Measurements from ENCODE around the gene ACTN1. TPM values are rescaled to one million over a fixed set of nuclear protein-coding genes. Genes with fewer than 3 reads are reported as not detected.

The ACTN1 gene
- total RNA-seq, 1 donor from 2014 or later, result 209 TPM

DNA sequence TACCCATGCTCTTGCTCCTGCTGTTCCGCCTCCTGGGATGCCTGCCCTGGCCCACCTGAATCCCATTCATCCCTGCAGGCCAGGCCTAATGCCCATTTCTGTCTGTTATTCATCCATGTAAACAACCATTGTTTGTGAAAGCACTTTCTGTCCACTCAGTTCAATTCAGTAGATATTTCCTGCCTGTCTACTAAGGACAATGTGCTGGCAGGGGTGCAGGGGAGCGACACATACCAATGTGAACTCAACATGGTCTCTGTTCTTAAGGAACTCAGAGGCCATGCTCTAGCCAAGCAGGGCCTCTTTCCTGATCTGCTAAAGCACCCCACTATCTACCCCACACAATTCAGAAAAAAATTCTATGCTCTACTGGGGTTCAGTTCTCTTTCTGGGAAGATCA is 97.7 kb downstream of the ACTN1 start:
- no peak overlapping the region for H3K27ac ChIP-seq
- DNase-seq (ENCODE audit: extremely low spot score in 2 of 2), result no peak
- no peaks in the 10 kb centered on the region for H3K4me1 ChIP-seq
- TF ChIP-seq POLR2AphosphoS5 (IDR thresholded peaks at IDR 0.05; ENCODE audit: insufficient read depth in 1 of 2, low read depth in 1 of 2), result no peak
- TF ChIP-seq POLR2A (IDR thresholded peaks at IDR 0.05), result no peak
- TF ChIP-seq, protein P1, sequence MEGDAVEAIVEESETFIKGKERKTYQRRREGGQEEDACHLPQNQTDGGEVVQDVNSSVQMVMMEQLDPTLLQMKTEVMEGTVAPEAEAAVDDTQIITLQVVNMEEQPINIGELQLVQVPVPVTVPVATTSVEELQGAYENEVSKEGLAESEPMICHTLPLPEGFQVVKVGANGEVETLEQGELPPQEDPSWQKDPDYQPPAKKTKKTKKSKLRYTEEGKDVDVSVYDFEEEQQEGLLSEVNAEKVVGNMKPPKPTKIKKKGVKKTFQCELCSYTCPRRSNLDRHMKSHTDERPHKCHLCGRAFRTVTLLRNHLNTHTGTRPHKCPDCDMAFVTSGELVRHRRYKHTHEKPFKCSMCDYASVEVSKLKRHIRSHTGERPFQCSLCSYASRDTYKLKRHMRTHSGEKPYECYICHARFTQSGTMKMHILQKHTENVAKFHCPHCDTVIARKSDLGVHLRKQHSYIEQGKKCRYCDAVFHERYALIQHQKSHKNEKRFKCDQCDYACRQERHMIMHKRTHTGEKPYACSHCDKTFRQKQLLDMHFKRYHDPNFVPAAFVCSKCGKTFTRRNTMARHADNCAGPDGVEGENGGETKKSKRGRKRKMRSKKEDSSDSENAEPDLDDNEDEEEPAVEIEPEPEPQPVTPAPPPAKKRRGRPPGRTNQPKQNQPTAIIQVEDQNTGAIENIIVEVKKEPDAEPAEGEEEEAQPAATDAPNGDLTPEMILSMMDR (IDR thresholded peaks at IDR 0.05), result no peak
- H3K9me3 ChIP-seq, result no peaks in the 10 kb centered on the region
- peaks cover 0 to 70% of the 10 kb centered on the region in 2 donors for H3K36me3 ChIP-seq
- H3K4me3 ChIP-seq, result no peak overlapping the region
- H3K27me3 ChIP-seq, result no peaks in the 10 kb centered on the region
- intact Hi-C loops (cut with DNase I), result no loop called here

DNA sequence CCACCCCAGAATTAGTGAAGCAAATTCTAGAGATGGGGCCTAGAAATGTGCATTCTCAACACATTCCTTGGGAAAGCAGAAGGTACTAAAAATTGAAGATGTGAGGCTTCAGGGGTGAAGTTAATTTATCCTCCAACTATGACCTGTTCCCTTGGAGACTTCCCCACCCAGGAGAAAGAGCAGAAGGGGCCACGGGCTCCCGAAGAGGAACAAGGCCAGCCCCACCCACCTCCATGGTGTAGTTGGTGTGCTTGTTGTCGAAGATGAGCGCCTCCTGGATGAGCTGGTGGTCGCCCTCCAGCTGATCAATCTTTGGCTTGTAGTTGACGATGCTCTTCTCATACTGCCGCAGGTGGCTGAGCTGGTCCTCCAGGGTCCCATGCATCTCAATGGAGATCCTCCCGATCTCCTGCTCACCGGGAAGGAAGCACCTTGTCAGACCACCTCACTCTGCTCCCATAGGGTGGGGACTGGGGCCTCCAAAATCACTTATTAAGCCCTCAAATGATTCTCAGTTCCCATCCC is 98.5 kb downstream of the ACTN1 start:
- TF ChIP-seq POLR2AphosphoS5 (IDR thresholded peaks at IDR 0.05; ENCODE audit: insufficient read depth in 1 of 2, low read depth in 1 of 2) (no peak), POLR2A (IDR thresholded peaks at IDR 0.05) (no peak)
- H3K27me3 ChIP-seq, result no peaks in the 10 kb centered on the region
- H3K4me3 ChIP-seq, result no peak overlapping the region
- DNase-seq (ENCODE audit: extremely low spot score in 2 of 2), result no peak
- intact Hi-C loops (cut with DNase I), result no loop called here
- H3K36me3 ChIP-seq, result peaks cover 0 to 76% of the 10 kb centered on the region in 2 donors
- H3K4me1 ChIP-seq, result no peaks in the 10 kb centered on the region
- H3K9me3 ChIP-seq, result no peaks in the 10 kb centered on the region
- no peak overlapping the region for H3K27ac ChIP-seq

DNA sequence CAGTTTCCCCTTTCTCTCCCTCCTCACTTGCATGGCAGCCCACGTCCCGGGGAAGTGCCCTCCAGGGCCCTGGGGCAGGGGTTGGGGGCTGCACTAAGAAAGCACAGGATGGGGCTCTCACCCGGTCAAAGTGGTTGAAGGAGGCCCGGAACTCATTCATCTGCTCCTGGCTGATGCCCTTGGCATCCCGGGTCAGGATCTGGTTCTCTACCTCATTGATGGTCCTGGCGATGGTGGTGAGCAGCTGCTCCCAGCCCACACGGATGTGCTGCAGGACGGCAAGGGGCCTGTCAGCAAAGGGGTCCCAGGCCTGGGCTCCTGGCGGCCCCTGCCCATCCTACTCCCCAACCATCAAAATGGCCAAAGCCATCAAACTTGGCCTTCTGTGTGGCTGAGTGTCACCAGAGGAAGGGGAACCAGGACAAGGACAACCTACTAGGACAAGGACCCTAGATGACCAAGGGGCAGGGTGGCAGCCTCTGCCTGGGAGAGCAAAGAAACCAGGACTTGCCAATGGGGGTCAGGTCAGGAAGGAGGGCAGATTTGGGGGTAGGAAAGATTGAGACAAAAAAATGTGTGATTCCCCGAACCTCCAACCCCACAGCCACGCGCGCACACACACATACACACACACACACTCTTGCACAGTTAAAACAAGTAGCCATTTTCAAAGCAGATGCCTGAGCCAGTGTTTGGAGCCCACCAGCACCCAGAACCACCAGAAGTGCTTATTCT is 99.1 kb downstream of the ACTN1 start:
- Histone ChIP-seq H3K36me3 (peaks cover 0 to 82% of the 10 kb centered on the region in 2 donors), H3K27ac (no peak overlapping the region), H3K27me3 (no peaks in the 10 kb centered on the region), H3K4me1 (no peaks in the 10 kb centered on the region), H3K4me3 (no peak overlapping the region), H3K9me3 (no peaks in the 10 kb centered on the region)
- no peak for TF ChIP-seq POLR2A (IDR thresholded peaks at IDR 0.05)
- intact Hi-C loops (cut with DNase I), result no loop called here
- no peak for DNase-seq (ENCODE audit: extremely low spot score in 2 of 2)

DNA sequence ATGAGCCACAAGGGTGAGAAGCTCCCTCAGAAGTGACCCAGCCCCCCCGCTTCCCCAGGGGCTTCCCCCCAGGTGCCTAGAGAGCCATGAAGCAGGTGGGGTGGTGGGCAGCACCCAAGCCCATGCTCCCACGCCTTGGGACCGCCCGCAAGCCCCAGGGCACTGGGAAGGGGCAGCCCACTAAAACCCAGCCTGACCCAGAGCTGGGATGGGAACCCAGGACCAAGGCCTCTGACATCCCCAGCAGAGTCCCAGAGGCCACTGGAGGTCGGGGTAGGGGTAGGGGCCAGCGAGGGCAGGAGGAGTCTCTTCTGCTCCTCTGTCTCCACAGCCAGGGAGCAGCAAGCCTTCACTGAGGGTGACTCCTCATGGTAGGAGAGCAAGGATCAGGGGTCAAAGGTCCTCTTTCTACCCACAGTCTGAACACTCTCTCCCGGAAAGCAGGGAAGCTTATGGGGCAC is 99.8 kb downstream of the ACTN1 start:
- H3K9me3 ChIP-seq, result no peaks in the 10 kb centered on the region
- no peak for DNase-seq (ENCODE audit: extremely low spot score in 2 of 2)
- TF ChIP-seq, protein P1 (IDR thresholded peaks at IDR 0.05), result no peak
- no peak for TF ChIP-seq POLR2AphosphoS5 (IDR thresholded peaks at IDR 0.05; ENCODE audit: insufficient read depth in 1 of 2, low read depth in 1 of 2)
- TF ChIP-seq POLR2A (IDR thresholded peaks at IDR 0.05), result no peak
- H3K4me3 ChIP-seq, result no peak overlapping the region
- no peaks in the 10 kb centered on the region for H3K4me1 ChIP-seq
- no peaks in the 10 kb centered on the region for H3K27me3 ChIP-seq
- H3K27ac ChIP-seq, result no peak overlapping the region
- intact Hi-C loops (cut with DNase I), result no loop called here
- peaks cover 0 to 89% of the 10 kb centered on the region in 2 donors for H3K36me3 ChIP-seq

DNA sequence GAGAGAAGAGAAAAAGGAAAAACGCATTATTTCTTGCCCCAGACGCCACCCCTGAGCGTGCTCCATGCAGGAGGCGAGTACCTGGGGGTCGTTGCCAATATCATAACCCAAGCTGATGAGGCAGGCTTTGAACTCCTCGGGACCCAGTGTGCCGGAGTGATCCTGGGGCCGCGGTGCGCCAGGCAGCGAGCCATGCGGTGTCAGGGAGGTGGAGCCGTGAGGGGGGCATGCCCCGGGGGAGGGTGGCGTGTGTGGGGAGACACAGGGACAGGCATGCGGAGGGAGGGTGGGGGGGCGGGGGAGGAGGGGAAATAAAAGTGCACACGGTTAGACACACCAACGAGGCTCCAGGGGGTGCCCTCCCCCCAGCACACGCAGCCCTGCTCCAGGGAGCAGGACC is 100.2 kb downstream of the ACTN1 start:
- Histone ChIP-seq H3K27me3 (no peaks in the 10 kb centered on the region), H3K36me3 (peaks cover 0 to 92% of the 10 kb centered on the region in 2 donors), H3K27ac (no peak overlapping the region), H3K9me3 (no peaks in the 10 kb centered on the region), H3K4me3 (no peak overlapping the region), H3K4me1 (no peaks in the 10 kb centered on the region)
- intact Hi-C loops (cut with DNase I), result no loop called here
- no peak for DNase-seq (ENCODE audit: extremely low spot score in 2 of 2)
- TF ChIP-seq, protein P1 (IDR thresholded peaks at IDR 0.05), result no peak
- TF ChIP-seq POLR2A (IDR thresholded peaks at IDR 0.05) (no peak), POLR2AphosphoS5 (IDR thresholded peaks at IDR 0.05; ENCODE audit: insufficient read depth in 1 of 2, low read depth in 1 of 2) (no peak)

DNA sequence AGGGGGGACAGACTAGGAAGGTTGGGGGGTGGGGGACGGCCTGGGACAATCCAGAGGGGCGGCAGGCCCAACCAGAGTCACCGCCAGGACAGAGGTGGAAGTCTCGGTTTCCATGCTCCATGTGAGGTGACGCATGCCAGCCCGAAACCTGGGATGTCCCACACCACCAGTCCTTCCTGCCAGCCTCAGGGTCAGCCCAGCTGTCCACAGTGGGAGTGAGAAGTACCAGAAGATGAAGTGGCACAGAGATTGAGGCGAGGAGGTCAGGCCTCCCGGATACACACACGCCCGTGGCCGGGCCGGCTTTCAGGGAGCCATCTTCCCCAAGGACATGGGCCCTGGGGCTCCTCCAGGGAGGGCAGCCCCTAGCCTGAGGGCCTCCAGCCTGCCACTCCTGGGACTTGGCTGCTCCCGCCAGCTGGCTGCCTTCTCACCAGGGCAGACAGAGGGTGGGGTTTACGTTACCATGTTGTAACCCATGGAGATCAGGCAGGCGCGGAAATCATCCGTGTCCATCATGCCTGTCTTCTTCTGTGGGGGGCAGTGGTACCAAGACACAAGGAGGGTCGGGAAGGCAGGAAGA is 101.0 kb downstream of the ACTN1 start:
- Histone ChIP-seq H3K27ac (no peak overlapping the region), H3K9me3 (no peaks in the 10 kb centered on the region), H3K36me3 (peaks cover 0 to 88% of the 10 kb centered on the region in 2 donors), H3K27me3 (no peaks in the 10 kb centered on the region), H3K4me3 (no peak overlapping the region), H3K4me1 (no peaks in the 10 kb centered on the region)
- intact Hi-C loops (cut with DNase I), result no loop called here
- no peak for TF ChIP-seq POLR2A (IDR thresholded peaks at IDR 0.05)
- TF ChIP-seq, protein P1 (IDR thresholded peaks at IDR 0.05), result no peak
- no peak for TF ChIP-seq POLR2AphosphoS5 (IDR thresholded peaks at IDR 0.05; ENCODE audit: insufficient read depth in 1 of 2, low read depth in 1 of 2)
- DNase-seq (ENCODE audit: extremely low spot score in 2 of 2), result no peak
